Immature natural killer cell (primary cell): ENCODE measurements around the gene C3orf49. TPM values are rescaled to one million over a fixed set of nuclear protein-coding genes. Genes with fewer than 3 reads are reported as not detected.
A peak's percentile ranks its signal among the peaks of the same experiment; 100 is the strongest.

ENCODE experiments used
- DNase-seq, 3 donors: peaks; one replicate each; pipeline ENCODE4 v3.0.0; 2022; ENCODE audit warnings: mixed read lengths in 1 of 3
- H3K27ac Mint-ChIP-seq, 6 donors: one replicate each; pipeline ENCODE4 v1.8.0; 2020; ENCODE audit warnings: mixed read lengths in 6 of 6, mild to moderate bottlenecking in 5 of 6, inconsistent platforms in 4 of 6, moderate library complexity in 3 of 6
- H3K27me3 Mint-ChIP-seq, 3 donors: one replicate each; pipeline ENCODE4 v1.8.0; 2020 to 2021; ENCODE audit warnings: low read depth in 3 of 3, mild to moderate bottlenecking in 3 of 3, mixed read lengths in 3 of 3, moderate library complexity in 3 of 3, inconsistent platforms in 1 of 3
- H3K36me3 Mint-ChIP-seq, 3 donors: one replicate each; pipeline ENCODE4 v1.8.0; 2020; ENCODE audit warnings: mixed read lengths in 3 of 3, inconsistent platforms in 2 of 3, mild to moderate bottlenecking in 2 of 3
- H3K4me1 Mint-ChIP-seq, 2 donors: one replicate each; pipeline ENCODE4 v1.8.0; 2020; ENCODE audit warnings: inconsistent platforms in 2 of 2, mild to moderate bottlenecking in 2 of 2, mixed read lengths in 2 of 2, moderate library complexity in 1 of 2
- H3K4me3 Mint-ChIP-seq, 5 donors: one replicate each; pipeline ENCODE4 v1.8.0; 2020; ENCODE audit warnings: mild to moderate bottlenecking in 5 of 5, mixed read lengths in 5 of 5, inconsistent platforms in 3 of 5, moderate library complexity in 3 of 5
- H3K9me3 Mint-ChIP-seq, 6 donors: one replicate each; pipeline ENCODE4 v1.8.0; 2020; ENCODE audit warnings: mild to moderate bottlenecking in 6 of 6, mixed read lengths in 6 of 6, inconsistent platforms in 4 of 6, moderate library complexity in 3 of 6
- polyA plus RNA-seq, 3 donors: library from polyadenylated mRNA; unstranded; fragments of 300-500 nt; fragmentation: Illumina TruSeq; gene quantifications; one replicate each; pipeline ENCODE4 v1.2.3, GENCODE V29; 2021

C3orf49 gene
- polyA plus RNA-seq, result not detected

GRCh38 chr3:63819151-63819398 lies at the start of gene C3orf49:
C3orf49 (plus strand) TSS chr3:63819299; CDS start chr3:63819472, 173 bp downstream.
- no peak for DNase-seq
- no peak within 1 kb of the TSS for H3K4me3 Mint-ChIP-seq
- peaks cover 0 to 2% (median 0%) of the 10 kb centered on the region in 3 donors for H3K27me3 Mint-ChIP-seq
- H3K9me3 Mint-ChIP-seq, result no peaks in the 10 kb centered on the region
- H3K36me3 Mint-ChIP-seq, result peaks cover 0 to 12% (median 4%) of the 10 kb centered on the region in 3 donors
- no peak within 1 kb of the TSS for H3K27ac Mint-ChIP-seq
- H3K4me1 Mint-ChIP-seq, result peaks cover 15 to 21% of the 10 kb centered on the region in 2 donors

GRCh38 chr3:63774781-63775180 lies 44.3 kb upstream of the C3orf49 start:
- H3K4me3 Mint-ChIP-seq, result no peak overlapping the region
- H3K9me3 Mint-ChIP-seq, result peaks cover 0 to 9% (median 1%) of the 10 kb centered on the region in 6 donors
- H3K36me3 Mint-ChIP-seq, result no peaks in the 10 kb centered on the region
- peaks cover 0 to 4% (median 0%) of the 10 kb centered on the region in 3 donors for H3K27me3 Mint-ChIP-seq
- no peaks in the 10 kb centered on the region for H3K4me1 Mint-ChIP-seq
- H3K27ac Mint-ChIP-seq, result no peak overlapping the region
- no peak for DNase-seq

- no peak overlapping the region for H3K27ac Mint-ChIP-seq
- no peaks in the 10 kb centered on the region for H3K4me1 Mint-ChIP-seq
- DNase-seq, result no peak
- H3K36me3 Mint-ChIP-seq, result no peaks in the 10 kb centered on the region
- peaks cover 0 to 4% (median 0%) of the 10 kb centered on the region in 3 donors for H3K27me3 Mint-ChIP-seq
- peaks cover 0 to 6% (median 0%) of the 10 kb centered on the region in 6 donors for H3K9me3 Mint-ChIP-seq
- no peak overlapping the region for H3K4me3 Mint-ChIP-seq
These were observed 39.9 kb upstream of the C3orf49 start for GRCh38 chr3:63779227-63779626.

- Mint-ChIP-seq H3K4me3 (no peak overlapping the region), H3K9me3 (no peaks in the 10 kb centered on the region), H3K36me3 (no peaks in the 10 kb centered on the region), H3K27me3 (peaks cover 0 to 4% (median 0%) of the 10 kb centered on the region in 3 donors), H3K4me1 (no peaks in the 10 kb centered on the region), H3K27ac (no peak overlapping the region)
- no peak for DNase-seq
These were observed 27.1 kb upstream of the C3orf49 start for GRCh38 chr3:63791974-63792373.

- no peak overlapping the region for H3K27ac Mint-ChIP-seq
- H3K4me3 Mint-ChIP-seq, result no peak overlapping the region
- H3K4me1 Mint-ChIP-seq, result no peaks in the 10 kb centered on the region
- DNase-seq, result no peak
- no peaks in the 10 kb centered on the region for H3K36me3 Mint-ChIP-seq
- no peaks in the 10 kb centered on the region for H3K9me3 Mint-ChIP-seq
- peaks cover 0 to 3% (median 3%) of the 10 kb centered on the region in 3 donors for H3K27me3 Mint-ChIP-seq
These were observed 23.7 kb upstream of the C3orf49 start for GRCh38 chr3:63795438-63795837.

GRCh38 chr3:63798544-63798943 lies 20.6 kb upstream of the C3orf49 start:
- Mint-ChIP-seq H3K4me3 (no peak overlapping the region), H3K4me1 (no peaks in the 10 kb centered on the region), H3K27me3 (peaks cover 0 to 3% (median 0%) of the 10 kb centered on the region in 3 donors), H3K36me3 (no peaks in the 10 kb centered on the region), H3K9me3 (no peaks in the 10 kb centered on the region), H3K27ac (no peak overlapping the region)
- DNase-seq, result no peak

GRCh38 chr3:63798949-63799348 lies 20.1 kb upstream of the C3orf49 start:
- Mint-ChIP-seq H3K27me3 (peaks cover 0 to 3% (median 0%) of the 10 kb centered on the region in 3 donors), H3K4me3 (no peak overlapping the region), H3K27ac (no peak overlapping the region), H3K4me1 (no peaks in the 10 kb centered on the region), H3K9me3 (no peaks in the 10 kb centered on the region), H3K36me3 (no peaks in the 10 kb centered on the region)
- no peak for DNase-seq

- DNase-seq, result no peak
- peaks cover 0 to 3% (median 0%) of the 10 kb centered on the region in 3 donors for H3K27me3 Mint-ChIP-seq
- H3K4me3 Mint-ChIP-seq, result no peak overlapping the region
- H3K36me3 Mint-ChIP-seq, result no peaks in the 10 kb centered on the region
- no peaks in the 10 kb centered on the region for H3K4me1 Mint-ChIP-seq
- no peaks in the 10 kb centered on the region for H3K9me3 Mint-ChIP-seq
- no peak overlapping the region for H3K27ac Mint-ChIP-seq
These were observed 19.0 kb upstream of the C3orf49 start for GRCh38 chr3:63800097-63800496.

GRCh38 chr3:63803911-63804310 lies 15.2 kb upstream of the C3orf49 start:
- no peak overlapping the region for H3K27ac Mint-ChIP-seq
- H3K36me3 Mint-ChIP-seq, result no peaks in the 10 kb centered on the region
- DNase-seq, result no peak
- no peaks in the 10 kb centered on the region for H3K9me3 Mint-ChIP-seq
- H3K4me3 Mint-ChIP-seq, result no peak overlapping the region
- no peaks in the 10 kb centered on the region for H3K27me3 Mint-ChIP-seq
- H3K4me1 Mint-ChIP-seq, result no peaks in the 10 kb centered on the region

- H3K4me3 Mint-ChIP-seq, result no peak overlapping the region
- H3K36me3 Mint-ChIP-seq, result peaks cover 0 to 7% (median 0%) of the 10 kb centered on the region in 3 donors
- no peaks in the 10 kb centered on the region for H3K9me3 Mint-ChIP-seq
- no peak overlapping the region for H3K27ac Mint-ChIP-seq
- no peak for DNase-seq
- no peaks in the 10 kb centered on the region for H3K27me3 Mint-ChIP-seq
- H3K4me1 Mint-ChIP-seq, result peaks cover 0 to under 1% of the 10 kb centered on the region in 2 donors
These were observed 11.0 kb upstream of the C3orf49 start for GRCh38 chr3:63807961-63808565.

- H3K4me1 Mint-ChIP-seq, result peaks cover 0 to 6% of the 10 kb centered on the region in 2 donors
- peaks cover 0 to 7% (median 0%) of the 10 kb centered on the region in 3 donors for H3K36me3 Mint-ChIP-seq
- no peak overlapping the region for H3K4me3 Mint-ChIP-seq
- H3K27ac Mint-ChIP-seq, result no peak overlapping the region
- no peak for DNase-seq
- H3K9me3 Mint-ChIP-seq, result no peaks in the 10 kb centered on the region
- no peaks in the 10 kb centered on the region for H3K27me3 Mint-ChIP-seq
These were observed 10.5 kb upstream of the C3orf49 start for GRCh38 chr3:63808633-63809032.

- H3K4me3 Mint-ChIP-seq, result no peak overlapping the region
- H3K4me1 Mint-ChIP-seq, result peaks cover 9 to 16% of the 10 kb centered on the region in 2 donors
- H3K27ac Mint-ChIP-seq, result no peak overlapping the region
- no peaks in the 10 kb centered on the region for H3K27me3 Mint-ChIP-seq
- H3K9me3 Mint-ChIP-seq, result no peaks in the 10 kb centered on the region
- H3K36me3 Mint-ChIP-seq, result peaks cover 0 to 7% (median 0%) of the 10 kb centered on the region in 3 donors
- DNase-seq, result no peak
These were observed 9.5 kb upstream of the C3orf49 start for GRCh38 chr3:63809607-63810006.

- peak in 2 of 3 donors; percentile 12 to 18 for DNase-seq
- peaks cover 19 to 31% of the 10 kb centered on the region in 2 donors for H3K4me1 Mint-ChIP-seq
These were observed 4.9 kb upstream of the C3orf49 start for GRCh38 chr3:63814237-63814636.

GRCh38 chr3:63817225-63817624 lies 1.9 kb upstream of the C3orf49 start:
- Mint-ChIP-seq H3K27ac (peak overlapping the region in 2 of 6 donors; percentile 31 to 75), H3K36me3 (peaks cover 0 to 11% (median 8%) of the 10 kb centered on the region in 3 donors), H3K4me1 (peaks cover 19 to 31% of the 10 kb centered on the region in 2 donors), H3K27me3 (peaks cover 0 to 2% (median 0%) of the 10 kb centered on the region in 3 donors), H3K9me3 (no peaks in the 10 kb centered on the region), H3K4me3 (no peak overlapping the region)
- DNase-seq, result no peak

More at GRCh38 chr3:63814237-63814636, 4.9 kb upstream of the C3orf49 start:
- Mint-ChIP-seq H3K4me3 (peak overlapping the region in 3 of 5 donors; percentile 14 to 30 (median 15)), H3K36me3 (peaks cover 0 to 11% (median 4%) of the 10 kb centered on the region in 3 donors), H3K27ac (peak overlapping the region in 2 of 6 donors; percentile 9 to 51), H3K27me3 (peaks cover 0 to 2% (median 0%) of the 10 kb centered on the region in 3 donors), H3K9me3 (no peaks in the 10 kb centered on the region)
